H1 (cell line): ENCODE data around the gene RSF1. TPM values are rescaled to one million over a fixed set of nuclear protein-coding genes. Genes with fewer than 3 reads are reported as not detected.
"Not testable (repeated sequence)": the region's sequence is repeated elsewhere in the genome, so short reads cannot be mapped to it uniquely, and the experiment has no call there.

Experiments used
- CTCF ChIA-PET: fragments of 300-600 bp; sonication (Branson Sonifier 250); formaldehyde crosslinking; loops from one replicate; lab custom pipeline; 2021; ENCODE audit not compliant: partially characterized antibody; lab: Charles Lee
- POLR2A ChIA-PET: fragments of 300-600 bp; sonication (Branson Sonifier 250); formaldehyde crosslinking; loops from one replicate; lab custom pipeline; 2021; ENCODE audit warnings: inconsistent platforms; ENCODE audit not compliant: partially characterized antibody; lab: Charles Lee
- DNase-seq, 2 experiments: peaks; one replicate each; pipeline versions ENCODE4 v3.0.0 to v3.0.0-alpha.2; 2010 to 2022; ENCODE audit warnings: low spot score in 2 of 2, low read depth in 1 of 2, mixed read lengths in 1 of 2
- FAIRE-seq: peaks from 2 replicates; lab custom pipeline; 2011; peaks lifted over from hg19 to GRCh38; lab: Jason Lieb, UNC
- H2AFZ ChIP-seq: 2 replicates; pipeline ENCODE4 v1.8.1; 2012; ENCODE audit warnings: low read length, inconsistent platforms
- H2AK5ac ChIP-seq: 2 replicates; pipeline ENCODE4 v1.6.1; 2013; ENCODE audit warnings: low read depth, low read length
- H2BK120ac ChIP-seq: replicated peaks from 2 replicates; pipeline ENCODE3; 2013; ENCODE audit warnings: low read depth, low read length, inconsistent platforms
- H2BK12ac ChIP-seq: 2 replicates; pipeline ENCODE4 v1.6.1; 2013; ENCODE audit warnings: low read depth, low read length
- H2BK15ac ChIP-seq: 2 replicates; pipeline ENCODE4 v1.6.1; 2013; ENCODE audit warnings: low read length
- H2BK20ac ChIP-seq: 2 replicates; pipeline ENCODE4 v1.6.1; 2013; ENCODE audit warnings: low read length
- H2BK5ac ChIP-seq: 2 replicates; pipeline ENCODE4 v1.6.1; 2013; ENCODE audit warnings: low read depth, low read length
- H3K14ac ChIP-seq: 2 replicates; pipeline ENCODE4 v1.6.1; 2013; ENCODE audit warnings: inconsistent platforms; ENCODE audit not compliant: insufficient read length
- H3K18ac ChIP-seq: 2 replicates; pipeline ENCODE4 v1.6.1; 2013; ENCODE audit warnings: low read length; ENCODE audit errors: extremely low read depth
- H3K23ac ChIP-seq: 2 replicates; pipeline ENCODE4 v1.6.1; 2013; ENCODE audit warnings: inconsistent platforms; ENCODE audit not compliant: insufficient read length
- H3K23me2 ChIP-seq: 2 replicates; pipeline ENCODE4 v1.6.1; 2013; ENCODE audit warnings: low read depth, low read length
- H3K27ac ChIP-seq: 2 replicates; pipeline ENCODE4 v1.6.1; 2011; ENCODE audit warnings: low read depth, low read length, inconsistent platforms
- H3K27me3 ChIP-seq, 4 experiments: replicated peaks in 1 of 4; 1 replicate in 1 of 4; 2 replicates in 3 of 4; pipeline versions ENCODE4 v1.6.1 to v1.8.1; 2011 to 2013; ENCODE audit warnings: low read length in 3 of 4, mild to moderate bottlenecking in 3 of 4, inconsistent platforms in 2 of 4, mixed read lengths in 2 of 4, moderate library complexity in 1 of 4; ENCODE audit not compliant: control insufficient read depth in 3 of 4, insufficient read depth in 3 of 4; ENCODE audit errors: extremely low read depth in 1 of 4
- H3K36me3 ChIP-seq, 4 experiments: 2 replicates each; pipeline versions ENCODE4 v1.6.1 to v1.8.1; 2011 to 2013; ENCODE audit warnings: mild to moderate bottlenecking in 4 of 4, low read length in 3 of 4, moderate library complexity in 2 of 4, control low read depth in 1 of 4, inconsistent platforms in 1 of 4; ENCODE audit not compliant: insufficient read depth in 4 of 4, control insufficient read depth in 2 of 4
- H3K4ac ChIP-seq: replicated peaks from 2 replicates; pipeline ENCODE3; 2013; ENCODE audit warnings: low read length, low read depth, mixed read lengths, inconsistent platforms; ENCODE audit not compliant: insufficient read length
- H3K4me1 ChIP-seq, 4 experiments: replicated peaks in 1 of 4; 1 replicate in 1 of 4; 2 replicates in 3 of 4; pipeline versions ENCODE4 v1.6.1 to v1.8.1; 2011 to 2013; ENCODE audit warnings: low read length in 3 of 4, inconsistent platforms in 2 of 4, mixed read lengths in 1 of 4; ENCODE audit not compliant: insufficient read depth in 4 of 4, control insufficient read depth in 3 of 4
- H3K4me2 ChIP-seq, 2 experiments: 2 replicates each; pipeline versions ENCODE4 v1.6.1 to v1.8.1; 2011 to 2013; ENCODE audit warnings: low read depth in 2 of 2, low read length in 2 of 2, control low read depth in 1 of 2, inconsistent platforms in 1 of 2, mild to moderate bottlenecking in 1 of 2; ENCODE audit not compliant: insufficient read depth in 1 of 2
- H3K4me3 ChIP-seq, 4 experiments: fragments of 200-600, 300-600 bp in 1 of 4; sonication (generic), shearing (Covaris generic), sonication (Bioruptor Twin) in 1 of 4; 2 replicates each; pipeline versions ENCODE4 v1.5.1 to v1.8.1; 2011 to 2016; ENCODE audit warnings: low read length in 4 of 4, low read depth in 3 of 4, control low read depth in 2 of 4, inconsistent platforms in 2 of 4, mild to moderate bottlenecking in 2 of 4, mixed read lengths in 1 of 4, moderate library complexity in 1 of 4; ENCODE audit not compliant: insufficient read depth in 2 of 4; ENCODE audit errors: extremely low read depth in 1 of 4
- H3K56ac ChIP-seq: replicated peaks from 2 replicates; pipeline ENCODE3; 2013; ENCODE audit warnings: low read depth, mild to moderate bottlenecking, mixed read lengths, low read length, inconsistent platforms; ENCODE audit not compliant: insufficient read length
- H3K79me1 ChIP-seq: 2 replicates; pipeline ENCODE4 v1.6.1; 2013; ENCODE audit warnings: low read depth, low read length, control low read depth
- H3K79me2 ChIP-seq, 2 experiments: 2 replicates each; pipeline versions ENCODE4 v1.6.1 to v1.8.1; 2012 to 2013; ENCODE audit warnings: low read length in 2 of 2, mild to moderate bottlenecking in 2 of 2, inconsistent platforms in 1 of 2; ENCODE audit not compliant: insufficient read depth in 2 of 2, control insufficient read depth in 1 of 2
- H3K9ac ChIP-seq, 4 experiments: replicated peaks in 1 of 4; 1 replicate in 1 of 4; 2 replicates in 3 of 4; pipeline versions ENCODE4 v1.6.1 to v1.8.1; 2011 to 2013; ENCODE audit warnings: low read depth in 3 of 4, low read length in 3 of 4, control low read depth in 2 of 4, mild to moderate bottlenecking in 2 of 4, moderate library complexity in 2 of 4, inconsistent platforms in 1 of 4; ENCODE audit errors: extremely low read depth in 1 of 4
- H3K9me3 ChIP-seq, 2 experiments: 2 replicates each; pipeline versions ENCODE4 v1.6.1 to v1.8.1; 2012 to 2013; ENCODE audit warnings: mild to moderate bottlenecking in 2 of 2, moderate library complexity in 2 of 2, control low read depth in 1 of 2, inconsistent platforms in 1 of 2, low read depth in 1 of 2, low read length in 1 of 2, mixed read lengths in 1 of 2; ENCODE audit not compliant: insufficient read depth in 2 of 2
- H4K20me1 ChIP-seq, 2 experiments: replicated peaks in 1 of 2; 2 replicates each; pipeline versions ENCODE3 to v1.8.1; 2011 to 2013; ENCODE audit warnings: inconsistent platforms in 2 of 2, low read length in 2 of 2, mild to moderate bottlenecking in 1 of 2; ENCODE audit not compliant: insufficient read depth in 2 of 2, control insufficient read depth in 1 of 2
- H4K5ac ChIP-seq: 2 replicates; pipeline ENCODE4 v1.6.1; 2013; ENCODE audit warnings: low read length, low read depth, mixed read lengths, inconsistent platforms; ENCODE audit not compliant: insufficient read length
- H4K8ac ChIP-seq: 2 replicates; pipeline ENCODE4 v1.8.0; 2013; ENCODE audit warnings: mild to moderate bottlenecking, moderate library complexity, low read length, inconsistent platforms; ENCODE audit not compliant: insufficient read depth; ENCODE audit errors: extremely low read depth
- H4K91ac ChIP-seq: replicated peaks from 2 replicates; pipeline ENCODE3; 2013; ENCODE audit warnings: low read length, mixed read lengths, inconsistent platforms; ENCODE audit not compliant: insufficient read length
- WGBS, 2 experiments: shearing (Covaris generic) in 1 of 2; methylation state at CpG; one replicate each; pipeline versions ENCODE4 v1.1.6 to v1.1.7; 2013 to 2015; ENCODE audit warnings: low lambda C conversion rate in 2 of 2, mixed read lengths in 2 of 2, inconsistent platforms in 1 of 2, low coverage in 1 of 2, missing lambda C conversion rate in 1 of 2; ENCODE audit not compliant: insufficient replicate concordance in 2 of 2, insufficient coverage in 1 of 2, insufficient read length in 1 of 2; ENCODE audit errors: extremely low coverage in 1 of 2, missing lambda C conversion rate in 1 of 2; 5-methylcytosine and 5-hydroxymethylcytosine counted together
- polyA plus RNA-seq, 7 experiments: library from polyadenylated mRNA; depleted of rRNA in 3 of 7; stranded (reverse) in 5 of 7; unstranded in 2 of 7; fragments of >200 nt in 5 of 7; fragments of 200-250 nt in 2 of 7; gene quantifications; 1 replicate in 5 of 7; 2 replicates in 1 of 7; 4 replicates in 1 of 7; pipeline versions ENCODE4 v1.2.1 to v1.2.3, GENCODE V29; 2011 to 2013; ENCODE audit warnings: missing spikeins in 2 of 7, mixed read lengths in 2 of 7
- total RNA-seq: library from RNA; stranded (reverse); fragmentation: NEBNext Ultra II Directional; extraction: Animal tissue kit (Norgen Biotek cat#: 25700); gene quantifications from 2 replicates; pipeline ENCODE4 v1.2.1, GENCODE V29; 2021

Gene RSF1
- total and polyA plus RNA-seq, 2 of the 8 experiments (the other 6 are each of a cell fraction or from before 2014, with no cell fraction given): 17.8 to 87.9 TPM

- 87% methylated on average over 10 of the region's 10 CpGs; no CpG with 5 or more reads in 1 of the 2 experiments for WGBS, 2 experiments
- Histone ChIP-seq H3K36me3 (peaks cover 0 to 27% (median 4%) of the 10 kb centered on the region in 4 experiments; a peak in 5 of 8 replicates), H3K9me3 (peaks cover 26 to 30% of the 10 kb centered on the region in 2 experiments)
- H3K23ac ChIP-seq, H3K4ac ChIP-seq, H3K9ac ChIP-seq, H3K4me3 ChIP-seq, H4K5ac ChIP-seq, H4K91ac ChIP-seq, H3K79me1 ChIP-seq, H3K79me2 ChIP-seq, H3K23me2 ChIP-seq, FAIRE-seq, H3K27me3 ChIP-seq, H2BK15ac ChIP-seq, H2AK5ac ChIP-seq, H2AFZ ChIP-seq, H3K4me2 ChIP-seq, H2BK20ac ChIP-seq, H2BK5ac ChIP-seq, H3K14ac ChIP-seq, H4K8ac ChIP-seq, H2BK120ac ChIP-seq, H3K4me1 ChIP-seq, H3K56ac ChIP-seq, H4K20me1 ChIP-seq, H2BK12ac ChIP-seq, DNase-seq, H3K27ac ChIP-seq, POLR2A ChIA-PET, H3K18ac ChIP-seq: not testable (repeated sequence)
- CTCF ChIA-PET: interaction anchor here (0.6 kb wide), 1 partner anchor 380 kb away, joined by 3 read pairs; no protein-coding TSS in a partner anchor
These were observed 37.5 kb upstream of the RSF1 start for GRCh38 chr11:77857906-77858457.
